ENCODE data around the gene FYCO1.

The FYCO1 gene

DNA sequence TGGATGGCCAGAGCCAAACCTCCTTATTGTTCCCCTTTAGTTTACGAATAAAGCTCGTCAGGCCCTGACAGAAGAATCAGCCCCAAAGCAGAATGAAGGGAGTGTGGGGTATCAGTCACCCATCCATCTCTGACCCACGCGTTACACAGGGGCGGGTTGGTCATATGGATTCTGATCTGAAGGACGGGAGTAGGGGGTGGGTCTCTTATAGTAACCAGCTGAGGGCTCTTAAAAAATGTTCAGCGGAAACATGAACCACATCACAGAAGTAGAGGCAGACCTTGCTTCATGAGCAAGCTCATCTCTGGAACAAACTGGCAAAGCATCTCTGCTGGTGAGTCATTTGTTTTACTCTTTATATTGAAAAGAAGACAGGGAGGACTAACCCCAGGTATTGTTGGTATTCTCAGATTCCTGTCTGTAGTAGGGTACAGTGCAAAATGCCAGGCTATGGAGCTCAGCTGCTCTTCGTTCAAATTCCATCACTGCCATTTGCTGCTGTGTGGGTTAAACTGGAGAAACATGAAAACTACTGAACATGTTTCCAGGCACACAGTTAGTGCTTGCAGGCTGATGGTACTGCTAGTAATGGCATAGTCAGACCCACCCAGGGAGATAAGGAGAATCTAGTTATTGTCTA, 52.3 kb downstream of the FYCO1 start, which contains the start of gene CXCR6:
Gene CXCR6 (plus strand): TSS at position 258 of the 640 bp plus-strand sequence. CDS start 3,018 bp downstream, outside the sequence.
- no peak for DNase-seq (ENCODE audit: low read depth)

DNA sequence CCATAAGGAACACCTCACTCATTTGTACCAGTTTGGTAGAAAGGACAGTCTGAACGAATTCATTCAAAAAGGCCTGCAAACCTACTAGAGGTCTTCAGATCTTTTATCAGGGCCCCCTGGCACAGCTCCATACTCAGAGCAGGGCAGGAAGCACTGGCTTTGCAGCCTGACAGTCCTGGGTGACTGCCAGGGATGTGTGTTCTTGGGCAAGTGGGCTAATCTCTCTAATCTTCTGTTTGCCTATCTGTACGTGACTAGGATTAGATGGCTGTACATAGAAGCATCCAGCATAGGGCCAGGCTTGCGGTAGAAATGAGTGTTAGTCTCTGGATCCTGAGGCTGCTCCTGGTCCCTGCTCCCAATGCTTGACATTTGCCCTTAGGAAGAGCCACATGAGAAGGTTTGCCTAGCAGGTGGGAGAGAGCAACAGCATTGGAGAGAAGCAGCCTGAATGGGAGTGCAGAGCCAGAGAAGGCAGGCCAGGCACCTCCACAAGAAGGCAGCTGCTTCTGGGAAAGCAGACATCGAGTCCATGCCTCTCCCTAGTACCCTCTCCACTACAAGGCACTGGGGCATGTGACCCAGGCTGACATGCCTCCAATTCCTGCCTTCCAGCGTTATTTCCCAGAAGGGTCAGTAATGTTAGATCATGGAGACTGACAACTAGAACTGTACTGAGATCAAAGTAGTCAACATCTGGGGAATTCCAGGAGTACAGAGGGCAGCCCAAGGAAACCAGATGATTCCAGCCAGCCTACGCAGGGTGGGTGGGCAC, 53.4 kb downstream of the FYCO1 start:
- no peak for DNase-seq (ENCODE audit: low read depth)

DNA sequence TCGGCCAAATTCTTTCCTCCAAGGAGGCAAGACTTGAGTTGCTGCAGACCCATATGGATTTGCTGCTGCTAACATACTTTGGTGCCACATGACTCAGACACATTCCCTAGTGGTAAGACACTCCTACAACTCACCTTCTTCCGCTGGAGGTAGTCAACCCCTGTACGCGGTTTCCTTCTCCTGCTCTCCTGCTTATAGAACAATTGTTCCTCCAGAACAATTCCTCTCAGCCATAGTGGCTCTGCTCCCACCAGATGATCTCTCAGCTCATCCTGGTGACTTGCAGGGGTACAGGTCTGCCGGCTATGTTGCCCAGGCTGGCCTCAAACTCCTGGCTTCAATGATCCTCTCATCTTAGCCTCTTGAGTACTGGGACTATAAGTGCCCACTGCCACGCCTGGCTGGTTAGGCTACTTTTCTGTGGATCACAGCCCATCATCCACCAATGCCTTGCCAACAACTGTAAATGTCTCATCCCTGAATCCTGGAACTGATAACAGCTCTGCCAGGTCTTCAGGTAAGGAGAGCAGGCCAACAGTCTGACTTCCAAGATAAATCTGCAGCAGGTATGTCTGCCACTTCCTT, 54.8 kb downstream of the FYCO1 start:
- DNase-seq (ENCODE audit: low read depth), result no peak

DNA sequence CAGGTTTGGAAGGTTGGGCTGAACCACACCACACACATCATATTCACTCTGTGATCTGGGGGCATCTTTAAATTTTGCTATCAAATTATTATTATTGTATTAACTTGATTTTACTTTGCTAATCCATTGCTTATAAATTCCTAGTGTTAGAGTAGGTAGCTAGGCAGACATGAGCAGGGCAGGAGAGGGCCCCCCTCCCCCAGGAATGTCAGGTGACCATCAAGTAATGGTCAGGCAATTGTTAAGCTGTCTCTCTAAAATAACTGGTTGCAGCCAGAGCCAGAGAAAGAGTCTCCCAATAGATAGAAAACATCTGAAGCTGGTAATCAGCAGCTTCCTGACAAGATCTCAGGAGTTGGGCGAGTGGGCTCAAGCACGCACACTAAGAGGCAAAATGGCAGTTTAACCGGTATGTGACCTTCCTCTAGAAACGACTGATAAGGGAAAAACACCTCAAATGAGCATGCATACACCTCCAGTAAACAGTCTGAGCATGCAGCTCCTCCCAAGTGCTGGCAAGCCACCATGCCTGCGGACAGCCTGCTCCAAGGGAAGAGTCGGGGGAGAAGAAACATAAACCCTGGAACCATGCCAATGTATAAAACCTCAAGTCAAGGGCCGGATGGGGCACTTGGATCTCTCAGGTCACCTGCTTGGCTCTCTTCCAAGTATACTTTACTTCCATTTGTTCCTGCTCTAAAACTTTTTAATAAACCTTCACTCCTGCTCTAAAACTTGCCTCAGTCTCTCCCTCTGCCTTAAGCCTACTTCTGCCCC, 55.4 kb downstream of the FYCO1 start:
- DNase-seq (ENCODE audit: low read depth), result no peak

DNA sequence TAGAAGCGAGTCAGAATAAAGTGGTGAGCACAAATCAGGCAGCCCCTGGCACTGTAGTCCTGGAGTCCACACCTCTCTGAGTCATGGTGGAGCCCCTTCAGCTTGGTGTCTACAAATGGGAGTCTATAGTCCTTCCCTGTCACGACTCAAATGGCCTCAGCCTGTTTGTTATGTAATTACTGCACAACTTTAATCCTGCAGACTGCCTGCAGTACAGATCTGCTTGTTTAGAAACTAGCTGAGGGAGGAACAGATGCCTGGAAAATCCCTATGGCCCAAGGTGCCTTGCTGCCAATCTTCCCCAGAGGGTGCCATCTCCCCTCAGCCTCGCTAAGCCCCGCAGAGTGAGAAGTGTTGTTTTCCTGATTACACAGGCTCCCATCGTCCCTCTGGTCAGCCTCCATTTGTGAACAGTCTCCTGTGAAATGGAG, 56.3 kb downstream of the FYCO1 start:
- no peak for DNase-seq (ENCODE audit: low read depth)

DNA sequence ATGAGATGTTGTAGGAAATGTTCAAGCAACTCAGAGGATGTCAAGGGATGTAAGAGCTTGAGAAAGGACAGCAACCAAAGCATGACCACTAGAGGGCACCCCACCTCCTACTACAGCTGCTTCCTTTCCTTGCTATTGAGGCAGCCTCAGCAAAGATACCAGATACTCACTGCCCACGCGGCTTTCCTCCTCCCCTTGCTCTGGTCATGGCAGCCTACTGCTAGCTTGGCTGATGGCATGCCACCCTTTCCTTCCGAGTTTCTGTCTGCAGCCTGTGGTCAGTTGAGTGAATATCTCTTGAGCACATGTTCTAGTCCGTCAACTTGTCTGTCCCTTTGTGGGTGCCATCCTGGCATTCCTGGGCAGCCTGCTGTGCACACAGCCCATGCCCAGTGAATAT, 56.8 kb downstream of the FYCO1 start:
- peak; percentile 80 for DNase-seq (ENCODE audit: low read depth)

DNA sequence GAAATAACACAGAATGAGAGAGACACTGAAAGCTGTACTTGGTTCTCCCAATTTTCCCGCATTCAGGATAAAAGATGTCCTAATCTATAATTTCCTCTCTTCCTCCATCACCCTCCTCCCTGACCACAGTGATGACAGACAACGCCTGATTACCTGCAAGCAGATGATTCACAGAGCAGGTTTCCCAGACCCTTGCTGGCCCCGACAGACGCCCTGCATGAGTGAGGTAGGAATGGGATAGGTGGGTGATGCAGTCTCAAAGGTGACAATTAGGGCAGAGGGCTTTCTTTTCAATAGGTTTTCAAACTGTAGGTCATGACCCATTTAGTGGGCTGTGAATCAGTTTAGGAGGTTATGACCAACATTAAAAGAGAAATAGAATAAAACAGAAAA, 57.6 kb downstream of the FYCO1 start:
- DNase-seq (ENCODE audit: low read depth), result no peak

DNA sequence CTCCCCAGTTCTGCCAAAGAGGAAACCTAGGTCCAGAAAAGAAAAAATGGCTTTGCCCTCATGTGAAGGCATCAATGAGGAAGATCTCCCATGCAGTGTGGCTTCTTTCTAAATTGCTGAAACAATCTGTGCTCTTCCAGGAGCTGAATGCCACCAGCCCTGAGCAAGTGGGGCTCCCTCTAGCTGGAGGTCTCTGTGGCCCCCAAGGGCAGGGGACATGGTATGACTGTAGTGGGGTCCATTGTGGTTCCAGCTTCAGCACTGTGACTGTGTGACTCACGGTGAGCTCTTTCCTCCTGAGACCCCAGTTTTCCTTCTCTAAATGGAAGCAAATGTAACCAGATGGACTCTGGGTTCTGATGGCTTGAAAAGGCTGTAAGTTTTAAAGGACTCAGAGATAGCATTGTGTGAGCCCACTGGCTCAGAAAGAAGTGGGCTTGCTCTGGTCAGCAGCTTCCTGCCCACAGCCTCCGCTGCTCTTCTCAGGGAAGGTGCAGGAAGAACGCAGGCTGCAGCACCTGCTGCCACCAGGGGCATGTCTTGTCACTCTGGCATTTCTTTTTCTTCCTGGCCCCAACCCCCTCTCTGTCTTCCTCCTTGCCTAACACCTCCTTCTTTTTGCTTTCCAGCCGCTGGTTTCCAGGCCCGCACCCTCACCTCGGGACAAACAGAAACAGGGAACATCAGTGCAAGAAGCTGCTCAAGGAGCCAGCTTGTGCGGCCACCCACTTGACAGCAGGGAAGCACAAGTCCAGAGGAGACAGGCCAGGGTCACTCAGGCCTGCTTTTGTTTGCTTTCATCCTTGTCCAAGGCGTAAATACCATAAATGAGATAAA, 58.2 kb downstream of the FYCO1 start:
- DNase-seq (ENCODE audit: low read depth), result no peak

DNA sequence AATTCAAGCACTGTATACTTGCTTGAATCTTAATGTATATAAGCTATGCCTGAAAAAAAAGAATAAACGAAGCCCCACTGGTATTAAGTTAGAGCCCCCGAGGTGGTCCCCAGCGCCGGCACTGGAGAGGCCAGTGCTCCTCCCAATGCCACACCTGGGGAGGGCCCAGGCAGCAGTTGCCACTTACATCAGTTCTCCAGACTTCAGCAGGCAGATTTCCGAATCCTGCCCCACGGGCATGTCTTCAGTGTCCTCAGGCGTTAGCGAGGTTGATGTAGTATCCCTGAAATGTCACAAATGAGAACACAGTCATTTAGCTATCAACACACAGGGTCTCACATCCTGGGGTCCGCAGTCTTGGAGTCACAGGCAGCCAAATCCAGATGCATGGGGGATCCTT, 59.4 kb downstream of the FYCO1 start:
- DNase-seq (ENCODE audit: low read depth), result no peak

DNA sequence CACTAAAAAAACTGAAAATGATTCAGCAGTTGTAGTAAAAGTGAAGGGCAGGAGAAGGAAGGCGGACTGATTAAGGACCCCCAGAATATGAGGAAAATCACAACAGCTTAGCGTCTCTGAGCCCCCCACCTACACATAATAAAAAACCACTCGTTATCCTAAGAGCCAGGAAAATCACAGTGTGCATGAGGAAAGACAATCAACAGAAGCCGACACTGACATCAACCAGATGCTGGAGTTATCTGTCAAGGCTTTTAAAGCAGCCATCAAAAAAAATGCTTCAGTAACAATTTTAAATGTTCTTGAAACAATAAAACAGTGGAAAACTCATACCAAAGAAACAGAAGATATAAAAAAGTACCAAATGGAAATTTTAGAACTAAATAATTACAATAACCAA, 62.0 kb downstream of the FYCO1 start:
- no peak for DNase-seq (ENCODE audit: low read depth)

DNA sequence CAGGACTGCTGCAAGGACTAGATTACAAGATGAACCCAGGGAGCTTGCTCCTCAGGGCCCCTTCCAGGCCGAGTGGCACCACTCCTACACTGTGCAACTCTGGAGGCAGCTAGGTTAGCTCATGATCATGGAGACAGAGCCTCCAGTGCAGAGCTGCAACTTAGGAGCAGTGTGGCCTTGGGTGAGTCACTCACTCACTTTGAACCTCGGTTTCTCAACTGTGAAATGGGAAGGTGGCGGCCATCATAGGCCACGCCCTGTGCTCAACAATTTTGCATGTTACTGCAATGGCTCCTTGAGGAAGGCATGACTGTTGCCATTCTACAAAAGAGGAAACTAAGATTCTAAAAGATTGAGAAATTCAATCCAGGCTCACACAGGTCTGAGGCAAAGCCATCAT, 63.5 kb downstream of the FYCO1 start:
- no peak for DNase-seq (ENCODE audit: low read depth)

DNA sequence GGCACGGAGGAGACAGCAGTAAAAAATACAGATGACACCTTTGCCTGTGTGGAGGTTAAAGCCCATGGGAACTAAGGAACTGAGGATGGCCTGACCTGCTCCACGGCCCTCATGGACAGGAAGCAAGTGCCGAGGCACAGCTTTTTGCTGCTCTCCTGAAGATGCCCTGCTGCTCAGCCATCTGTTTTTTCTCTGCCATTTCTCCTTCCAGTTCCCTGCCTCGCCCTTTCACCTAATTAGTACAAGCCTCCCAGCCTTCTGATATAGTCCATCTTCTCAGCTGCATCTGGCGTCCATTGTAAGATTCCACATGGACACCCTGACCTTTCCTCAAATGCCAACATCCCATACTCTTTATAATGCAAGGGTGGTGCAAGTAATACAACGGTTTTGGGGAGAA, 64.1 kb downstream of the FYCO1 start:
- DNase-seq (ENCODE audit: low read depth), result no peak

DNA sequence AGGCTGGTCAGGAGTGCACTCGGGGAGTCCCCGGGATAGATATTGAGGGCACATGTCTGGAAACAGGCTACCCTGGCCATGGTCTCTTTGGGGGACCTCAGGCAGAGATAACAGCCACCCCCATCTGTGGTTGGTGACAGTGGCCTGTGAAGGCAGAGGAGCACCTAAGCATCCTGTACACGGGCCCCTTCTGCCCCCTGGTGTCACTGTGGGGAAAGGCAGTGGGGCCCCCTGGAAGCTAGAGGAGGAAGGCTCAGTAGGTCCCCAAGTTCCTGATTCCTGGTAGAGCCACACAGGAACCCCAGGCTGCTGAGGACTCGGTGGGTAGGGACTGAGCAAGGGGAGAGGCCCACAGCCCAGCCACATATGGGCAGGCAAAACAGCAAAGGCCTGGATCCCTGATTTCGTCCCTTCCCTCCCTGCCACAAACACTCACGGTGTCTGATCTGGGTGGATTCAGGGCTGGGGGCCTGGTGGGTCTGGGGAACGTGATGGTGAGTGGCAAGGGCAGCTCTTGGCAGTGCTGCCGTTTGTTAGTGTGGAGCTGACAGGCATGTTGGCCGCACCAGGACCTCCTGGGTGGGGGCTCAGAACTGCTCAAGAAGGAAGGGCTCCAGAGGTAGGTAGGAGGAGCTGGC, 66.5 kb downstream of the FYCO1 start:
- DNase-seq (ENCODE audit: low read depth), result no peak

DNA sequence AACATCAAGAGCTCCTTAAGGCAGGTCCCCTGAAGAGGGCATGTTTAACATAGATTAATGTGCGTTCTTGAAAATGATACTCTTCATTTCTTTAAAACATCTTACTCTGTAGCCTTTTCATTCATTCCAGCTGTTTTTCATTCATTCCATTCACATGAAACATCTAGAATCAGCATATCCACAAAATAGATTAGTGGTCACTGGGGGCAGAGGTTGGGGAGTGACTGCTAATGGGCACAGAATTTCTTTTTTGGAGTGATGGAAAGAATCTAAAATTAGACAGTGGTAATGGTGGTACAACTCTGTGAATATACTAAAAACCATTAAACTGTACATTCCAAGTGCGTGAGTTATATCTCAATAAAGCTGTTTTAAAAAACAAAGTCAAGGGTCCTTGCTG, 67.7 kb downstream of the FYCO1 start:
- no peak for DNase-seq (ENCODE audit: low read depth)

DNA sequence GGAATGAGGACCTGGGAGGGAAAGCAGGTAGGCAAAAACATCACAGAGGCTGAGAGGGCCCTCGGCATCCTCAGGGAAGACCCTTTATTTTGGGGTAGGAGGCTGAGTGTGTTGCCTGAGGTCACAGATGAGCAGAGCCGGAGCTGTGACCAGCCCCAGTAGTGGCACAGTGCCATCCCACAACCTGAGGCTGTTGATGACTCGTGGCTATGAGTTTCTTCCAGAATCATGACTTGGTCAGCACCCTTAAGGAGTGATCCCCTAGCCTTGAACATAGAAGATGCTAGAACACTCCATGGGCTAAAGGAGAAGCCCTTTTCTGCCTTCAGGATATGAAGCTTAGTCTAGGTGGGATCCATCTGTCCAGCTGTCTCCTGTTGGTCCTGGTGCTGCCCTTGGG, 71.9 kb downstream of the FYCO1 start:
- DNase-seq (ENCODE audit: low read depth), result no peak

DNA sequence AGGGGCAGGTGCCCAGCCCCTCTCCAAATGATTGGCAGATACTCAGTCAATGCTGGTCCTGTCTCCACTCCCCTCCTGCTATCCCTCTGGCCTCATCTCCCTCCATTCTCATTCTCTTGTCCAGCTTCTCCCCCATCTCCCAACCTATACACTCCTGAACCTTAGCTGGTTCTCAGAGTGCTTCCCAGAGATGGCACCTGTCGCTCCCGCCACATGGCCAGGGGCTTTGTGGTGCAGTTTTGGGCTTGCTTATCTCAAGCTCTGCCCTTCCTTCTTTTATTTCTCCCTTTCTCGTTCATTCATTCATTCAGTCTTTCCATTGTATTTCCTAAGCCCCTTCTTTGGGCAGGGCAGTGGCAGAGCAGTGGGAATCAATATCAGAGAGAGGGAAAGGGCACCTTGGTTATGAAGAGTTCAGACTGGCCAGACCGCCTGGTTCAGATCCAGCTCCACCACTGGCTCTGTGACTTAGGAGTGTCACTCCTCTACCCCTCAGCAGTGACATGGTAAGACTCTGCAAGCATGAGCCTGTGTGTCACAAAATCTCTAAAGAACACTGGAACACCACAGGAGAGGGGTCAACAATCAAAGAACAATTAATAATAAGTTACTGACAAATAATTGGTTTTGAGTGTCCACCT, 72.6 kb downstream of the FYCO1 start:
- DNase-seq (ENCODE audit: low read depth), result no peak

DNA sequence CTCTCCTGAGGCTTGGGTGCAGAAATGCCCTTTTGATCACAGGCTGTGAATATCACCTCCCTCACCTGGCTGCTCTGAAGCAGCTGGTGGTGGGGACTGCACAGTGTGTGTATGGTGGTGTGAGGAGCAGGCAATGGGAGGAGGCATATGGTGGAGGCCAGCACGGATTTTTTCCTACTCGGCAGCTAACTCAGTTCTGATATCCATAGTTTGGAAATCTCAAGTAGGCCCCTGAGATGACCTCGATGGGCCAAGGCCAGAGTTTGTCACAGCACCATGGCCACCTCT, 73.6 kb downstream of the FYCO1 start:
- no peak for DNase-seq (ENCODE audit: low read depth)

DNA sequence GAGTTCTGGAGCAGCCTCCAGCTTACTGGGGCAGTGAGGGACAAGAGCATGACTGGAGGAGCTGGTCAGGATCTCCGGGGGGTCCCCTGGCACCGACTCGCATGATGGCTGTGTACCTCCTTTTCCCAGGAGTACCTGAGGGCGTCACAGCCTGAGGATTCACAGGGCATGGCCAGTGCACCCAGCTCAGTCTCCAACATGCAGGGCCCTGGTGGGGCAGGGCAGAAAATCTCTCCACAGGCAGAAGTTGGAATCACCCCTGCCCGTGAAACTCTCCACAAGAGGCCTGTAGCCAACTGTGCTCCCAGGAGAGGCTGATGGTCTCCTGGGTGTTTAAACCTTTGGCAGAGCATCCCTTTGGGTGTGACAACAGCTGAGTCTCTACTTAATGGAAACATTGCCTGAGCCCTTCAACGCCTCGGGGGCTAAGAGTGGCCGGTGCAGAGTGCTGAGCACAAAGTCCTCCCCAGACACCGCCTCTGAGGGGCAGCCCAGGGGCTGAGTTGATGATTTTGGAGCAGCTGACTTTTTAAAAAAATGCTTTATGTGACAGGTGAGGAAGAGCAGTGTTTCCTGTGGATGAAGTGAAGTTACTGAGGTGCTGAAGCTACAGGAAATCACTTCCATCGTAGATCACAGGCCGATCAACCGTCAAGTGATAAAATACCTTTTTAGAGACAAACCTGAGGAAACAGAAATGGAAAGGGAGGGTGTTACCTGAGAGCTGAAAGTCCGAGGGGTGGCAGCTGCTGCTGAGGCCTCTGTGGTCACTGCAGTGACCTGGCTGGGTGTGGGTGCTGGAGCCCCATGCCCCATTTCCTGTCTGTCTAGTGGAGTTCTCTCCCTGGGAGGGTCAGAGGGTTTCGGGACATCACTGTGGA, 74.2 kb downstream of the FYCO1 start:
- DNase-seq (ENCODE audit: low read depth), result no peak

DNA sequence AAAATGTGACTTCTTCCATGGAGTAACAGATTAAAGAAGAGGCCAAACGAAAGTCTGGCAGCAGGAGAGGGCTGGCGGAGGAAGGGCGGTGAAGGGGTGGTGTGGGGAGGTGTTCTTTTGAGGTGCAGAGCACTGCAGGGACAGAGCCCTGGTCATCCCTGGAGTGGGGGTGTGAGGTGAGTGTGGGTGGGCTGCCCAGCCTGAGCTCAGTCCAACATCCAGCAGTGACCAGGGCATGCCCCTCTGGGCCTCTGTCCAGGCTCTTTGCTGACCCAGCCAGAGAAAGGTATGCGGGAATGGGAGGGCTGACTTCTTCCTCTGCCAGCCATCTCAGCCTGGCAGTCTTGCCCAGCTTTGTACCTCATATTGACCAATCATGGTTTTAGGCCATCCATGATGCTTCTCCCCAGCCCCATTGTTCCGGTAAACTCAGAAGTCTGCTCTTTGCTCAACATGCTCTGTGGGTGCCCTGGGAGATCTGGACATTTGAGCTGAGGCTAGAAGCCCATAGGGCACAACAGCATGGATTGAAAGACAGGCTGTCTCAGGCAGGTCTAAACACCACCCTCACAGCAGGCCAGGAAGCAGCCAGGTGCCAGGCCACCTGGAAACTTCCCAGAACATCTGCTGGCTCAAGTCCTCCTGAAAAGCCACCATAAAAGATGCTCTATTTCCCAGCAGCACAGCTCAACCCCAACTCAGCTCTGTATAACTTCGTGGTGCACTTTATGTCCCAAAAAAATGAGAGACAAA, 78.3 kb downstream of the FYCO1 start:
- no peak for DNase-seq (ENCODE audit: low read depth)
